CD8-positive, alpha-beta memory T cell (primary cell): ENCODE data around the gene SH2D2A. TPM values are rescaled to one million over a fixed set of nuclear protein-coding genes. Genes with fewer than 3 reads are reported as not detected.
A peak's percentile ranks its signal among the peaks of the same experiment; 100 is the strongest.

ENCODE experiments used
- CTCF ChIA-PET: fragments of 350-600 bp; sonication (Branson Sonifier 250); formaldehyde crosslinking; loops from one replicate; lab custom pipeline; 2021; ENCODE audit warnings: antibody characterized with exemption; lab: Charles Lee
- POLR2A ChIA-PET: fragments of 350-600 bp; sonication (Branson Sonifier 250); formaldehyde crosslinking; loops from one replicate; lab custom pipeline; 2021; ENCODE audit warnings: antibody characterized with exemption; lab: Charles Lee
- DNase-seq, 5 donors: peaks; one replicate each; pipeline versions ENCODE4 v3.0.0 to v3.0.0-alpha.2; 2020 to 2022; ENCODE audit warnings: mixed read lengths in 1 of 5
- H3K27ac ChIP-seq: one replicate; pipeline ENCODE4 v1.7.0; 2013; ENCODE audit warnings: low read depth, mild to moderate bottlenecking, low read length, moderate library complexity
- H3K27me3 ChIP-seq: 2 replicates; pipeline ENCODE4 v1.7.0; 2013; ENCODE audit warnings: low read length, mild to moderate bottlenecking; ENCODE audit not compliant: insufficient read depth, poor library complexity, severe bottlenecking
- H3K36me3 ChIP-seq: 2 replicates; pipeline ENCODE4 v1.7.0; 2013; ENCODE audit warnings: mild to moderate bottlenecking, low read length, moderate library complexity; ENCODE audit not compliant: insufficient read depth
- H3K4me1 ChIP-seq: 2 replicates; pipeline ENCODE4 v1.7.0; 2013; ENCODE audit warnings: mild to moderate bottlenecking, low read length, moderate library complexity; ENCODE audit not compliant: insufficient read depth
- H3K4me3 ChIP-seq: 2 replicates; pipeline ENCODE4 v1.7.0; 2013; ENCODE audit warnings: mild to moderate bottlenecking, low read length
- H3K9me3 ChIP-seq: 2 replicates; pipeline ENCODE4 v1.7.0; 2013; ENCODE audit warnings: mild to moderate bottlenecking, low read length
- H3K27ac Mint-ChIP-seq, 8 donors: one replicate each; pipeline ENCODE4 v1.8.0; 2020 to 2021; ENCODE audit warnings: mixed read lengths in 8 of 8, mild to moderate bottlenecking in 6 of 8, inconsistent platforms in 3 of 8, moderate library complexity in 3 of 8
- H3K27me3 Mint-ChIP-seq, 2 donors: one replicate each; pipeline ENCODE4 v1.8.0; 2020 to 2021; ENCODE audit warnings: mixed read lengths in 2 of 2, mild to moderate bottlenecking in 1 of 2, moderate library complexity in 1 of 2
- H3K36me3 Mint-ChIP-seq, 3 donors: one replicate each; pipeline ENCODE4 v1.8.0; 2020 to 2021; ENCODE audit warnings: mixed read lengths in 3 of 3, inconsistent platforms in 1 of 3, mild to moderate bottlenecking in 1 of 3
- H3K4me1 Mint-ChIP-seq, 3 donors: one replicate each; pipeline ENCODE4 v1.8.0; 2020 to 2021; ENCODE audit warnings: mixed read lengths in 3 of 3, inconsistent platforms in 1 of 3, mild to moderate bottlenecking in 1 of 3
- H3K4me3 Mint-ChIP-seq, 7 donors: one replicate each; pipeline ENCODE4 v1.8.0; 2020 to 2021; ENCODE audit warnings: mixed read lengths in 7 of 7, mild to moderate bottlenecking in 6 of 7, moderate library complexity in 4 of 7, inconsistent platforms in 2 of 7
- H3K9me3 Mint-ChIP-seq, 5 donors: one replicate each; pipeline ENCODE4 v1.8.0; 2020 to 2022; ENCODE audit warnings: mixed read lengths in 5 of 5, mild to moderate bottlenecking in 3 of 5, moderate library complexity in 2 of 5, inconsistent platforms in 1 of 5
- polyA plus RNA-seq: library from polyadenylated mRNA; unstranded; fragments of 300-500 nt; fragmentation: Illumina TruSeq; gene quantifications from one replicate; pipeline ENCODE4 v1.2.3, GENCODE V29; 2021
- total RNA-seq, 2 experiments: library from RNA; stranded (reverse); gene quantifications; one replicate each; pipeline ENCODE4 v1.2.3, GENCODE V29; 2021

SH2D2A gene
- total and polyA plus RNA-seq, 3 experiments from 2014 or later, result 62.1 to 170 (median 163) TPM

DNA sequence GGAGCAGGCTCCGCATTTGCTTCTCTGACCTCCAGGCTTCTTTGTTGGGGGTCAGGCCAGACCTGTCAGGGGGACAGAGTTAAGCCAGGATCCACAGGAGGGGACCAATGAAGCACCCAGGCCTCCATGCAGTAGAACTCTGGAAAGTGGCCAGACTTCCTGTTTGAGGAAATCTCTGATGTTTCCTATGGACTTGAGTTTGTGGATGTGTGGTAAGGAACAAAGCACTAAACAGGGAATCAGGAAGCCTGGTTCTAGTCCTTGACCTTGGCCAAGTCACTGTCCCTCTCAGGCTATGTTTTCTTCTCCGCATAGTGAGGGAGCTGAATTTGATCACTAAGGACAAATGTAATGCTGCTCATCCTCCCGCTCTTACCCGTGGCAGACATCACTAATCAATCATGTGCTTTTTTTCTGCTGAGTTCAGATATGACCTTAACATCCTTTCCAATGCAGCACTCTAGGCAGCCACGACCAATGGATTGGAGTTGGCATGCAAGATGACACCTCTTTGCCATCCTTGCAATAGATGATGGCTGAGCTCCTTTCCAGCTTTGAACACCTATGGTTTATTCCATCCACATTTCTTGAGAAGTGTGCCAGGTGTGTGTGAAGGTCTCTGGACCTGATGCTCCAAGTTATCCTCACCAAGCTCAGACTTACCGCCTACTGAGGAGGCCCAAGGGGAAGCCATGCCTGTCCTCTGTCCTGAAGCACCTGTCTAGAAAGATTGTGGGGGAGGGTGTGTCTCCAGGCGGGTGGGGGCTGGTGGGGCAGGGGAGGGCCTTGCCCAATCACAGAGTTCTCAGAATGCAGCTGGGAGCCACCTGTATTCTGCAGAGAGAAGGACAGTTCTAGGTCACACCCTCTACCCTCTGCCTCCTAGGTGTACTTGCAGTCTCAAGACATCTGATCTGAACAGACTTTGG, 9.9 kb downstream of the SH2D2A start:
- Mint-ChIP-seq H3K9me3 (no peaks in the 10 kb centered on the region), H3K27me3 (no peaks in the 10 kb centered on the region), H3K4me1 (peaks cover 45 to 69% (median 47%) of the 10 kb centered on the region in 3 donors), H3K27ac (peak overlapping the region; percentile 54 to 95 (median 84)), H3K36me3 (peaks cover 9 to 65% (median 13%) of the 10 kb centered on the region in 3 donors), H3K4me3 (peak overlapping the region in 1 of 7 donors; percentile 21)
- DNase-seq, result no peak
- Histone ChIP-seq H3K27me3 (no peaks in the 10 kb centered on the region), H3K4me1 (peaks cover 16% of the 10 kb centered on the region), H3K36me3 (peaks cover 16% of the 10 kb centered on the region), H3K4me3 (no peak overlapping the region), H3K9me3 (no peaks in the 10 kb centered on the region), H3K27ac (no peak overlapping the region)
- ChIA-PET CTCF (interaction anchor here (1.0 to 3.5 kb wide), 5 partner anchors 8 to 80 kb away, joined by 3 to 19 read pairs (median 3); partner anchors contain the start of gene INSRR), POLR2A (interaction anchor here (0.7 kb wide), 1 partner anchor 34 kb away, joined by 3 read pairs; no protein-coding TSS in a partner anchor)

DNA sequence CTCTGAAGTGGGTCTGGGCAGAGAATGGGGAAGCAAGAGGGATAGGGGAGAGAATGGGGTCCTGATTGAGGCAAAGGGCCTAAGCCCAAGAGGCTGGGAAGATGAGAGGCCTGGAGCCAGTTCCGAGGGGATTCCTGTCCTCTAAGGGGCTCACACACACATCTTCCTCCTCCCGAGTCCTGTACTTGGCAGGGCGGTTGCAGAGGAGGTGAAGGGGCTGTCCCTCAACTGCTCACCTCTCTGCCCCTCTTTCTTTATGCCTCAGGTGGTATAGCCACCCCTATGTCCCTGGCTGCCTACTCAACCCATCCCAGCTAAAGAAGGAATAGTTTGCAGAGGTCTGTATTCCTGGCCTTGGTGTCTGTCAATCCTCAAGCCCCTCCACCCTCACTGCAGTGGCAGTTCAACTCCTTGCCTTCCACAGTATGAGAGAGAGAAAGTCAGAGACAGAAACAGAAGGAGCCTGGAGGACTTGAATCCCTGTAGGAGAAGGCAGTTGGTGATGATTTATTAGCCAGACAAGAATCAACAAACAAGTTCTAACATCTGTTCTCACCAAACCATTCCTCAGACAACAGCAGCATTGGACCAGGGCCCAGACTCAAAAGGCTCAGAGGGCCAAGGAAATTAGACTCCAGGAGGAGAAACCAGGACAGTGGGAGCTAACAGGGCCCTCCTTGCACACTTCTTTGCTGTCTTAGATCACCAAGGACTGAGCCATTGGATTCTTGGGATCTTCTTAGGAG, 10.7 kb downstream of the SH2D2A start:
- Histone ChIP-seq H3K27ac (no peak overlapping the region), H3K9me3 (no peaks in the 10 kb centered on the region), H3K36me3 (peaks cover 16% of the 10 kb centered on the region), H3K4me1 (peaks cover 15% of the 10 kb centered on the region), H3K4me3 (no peak overlapping the region), H3K27me3 (no peaks in the 10 kb centered on the region)
- CTCF ChIA-PET, result interaction anchor here (1.0 to 3.5 kb wide), 3 partner anchors 8 to 54 kb away, joined by 3 to 19 read pairs (median 3); partner anchors contain the start of gene INSRR
- H3K9me3 Mint-ChIP-seq, result no peaks in the 10 kb centered on the region
- H3K27ac Mint-ChIP-seq, result peak overlapping the region; percentile 52 to 94 (median 74)
- H3K27me3 Mint-ChIP-seq, result no peaks in the 10 kb centered on the region
- DNase-seq, result no peak
- H3K4me1 Mint-ChIP-seq, result peaks cover 44 to 69% (median 47%) of the 10 kb centered on the region in 3 donors
- POLR2A ChIA-PET, result interaction anchor here (0.6 to 0.7 kb wide), 2 partner anchors 16 to 30 kb away, joined by 3 read pairs; no protein-coding TSS in a partner anchor
- peaks cover under 1 to 64% (median 8%) of the 10 kb centered on the region in 3 donors for H3K36me3 Mint-ChIP-seq
- no peak overlapping the region for H3K4me3 Mint-ChIP-seq

DNA sequence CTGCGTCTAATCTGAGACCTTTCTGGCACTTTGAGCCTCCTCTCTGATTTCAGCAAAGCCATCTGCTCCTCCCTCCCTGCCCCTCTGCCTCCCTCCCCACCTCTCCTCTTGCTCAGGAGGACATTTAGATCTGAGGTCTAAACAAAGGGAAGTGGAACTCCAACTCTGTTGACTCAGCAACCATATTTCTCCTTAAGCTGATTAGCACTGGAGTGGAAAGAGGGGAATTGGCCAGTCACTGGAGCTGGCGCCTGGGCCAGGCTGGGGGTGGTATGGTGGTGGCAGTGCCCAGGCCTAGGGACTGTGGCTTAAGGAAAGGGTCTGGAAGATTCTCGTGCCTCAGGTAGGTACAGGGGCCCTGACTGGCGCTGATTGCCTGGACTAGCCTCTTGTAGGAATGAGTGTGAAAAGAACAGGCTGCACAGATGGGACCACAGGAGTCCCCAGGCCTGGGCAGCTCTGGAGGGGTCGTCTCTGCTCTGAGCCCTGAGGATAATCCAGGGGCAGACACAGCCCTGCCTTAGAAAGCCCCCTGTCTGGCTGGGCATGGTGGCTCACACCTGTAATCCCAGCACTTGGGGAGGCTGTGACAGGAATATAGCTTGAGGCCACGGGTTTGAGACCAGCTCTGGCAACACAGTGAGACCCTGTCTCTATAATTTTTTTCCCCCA, 11.9 kb downstream of the SH2D2A start:
- Mint-ChIP-seq H3K4me3 (no peak overlapping the region), H3K4me1 (peaks cover 47 to 67% (median 53%) of the 10 kb centered on the region in 3 donors), H3K27me3 (no peaks in the 10 kb centered on the region), H3K27ac (peak overlapping the region; percentile 54 to 89 (median 82)), H3K36me3 (peaks cover 0 to 64% (median 10%) of the 10 kb centered on the region in 3 donors), H3K9me3 (no peaks in the 10 kb centered on the region)
- Histone ChIP-seq H3K4me3 (no peak overlapping the region), H3K27me3 (no peaks in the 10 kb centered on the region), H3K9me3 (no peaks in the 10 kb centered on the region), H3K36me3 (peaks cover 20% of the 10 kb centered on the region), H3K4me1 (peaks cover 15% of the 10 kb centered on the region), H3K27ac (peak overlapping the region; percentile 16)
- CTCF ChIA-PET, result interaction anchor here (1.0 kb wide), 2 partner anchors 34 to 56 kb away, joined by 3 to 6 read pairs; partner anchors contain the start of gene NTRK1
- DNase-seq, result no peak
- POLR2A ChIA-PET, result interaction anchor here (1.4 kb wide), 1 partner anchor 56 kb away, joined by 3 read pairs; the partner anchor contains the start of gene NTRK1

DNA sequence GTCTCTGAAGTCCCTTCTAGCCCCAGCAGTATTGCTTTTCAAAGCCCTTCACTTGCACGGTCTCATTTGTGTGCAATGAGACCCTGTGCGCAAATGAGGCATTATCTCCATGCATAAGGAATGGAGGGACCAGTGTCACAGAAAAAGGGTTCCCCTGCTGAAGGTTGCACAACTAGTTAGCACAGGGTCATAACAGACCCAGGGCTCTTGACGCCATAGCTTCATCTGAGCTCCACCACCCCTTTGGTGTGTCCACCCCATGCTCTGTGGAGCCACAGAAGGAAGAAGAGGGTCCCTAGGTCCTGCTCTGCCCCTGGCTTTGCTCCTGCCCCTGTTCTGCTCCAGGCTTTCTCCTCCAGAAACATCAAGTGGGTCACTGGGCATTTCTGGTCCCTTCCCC, 12.6 kb downstream of the SH2D2A start:
- peaks cover 44 to 65% (median 53%) of the 10 kb centered on the region in 3 donors for H3K4me1 Mint-ChIP-seq
- H3K27ac Mint-ChIP-seq, result peak overlapping the region; percentile 54 to 89 (median 82)
- CTCF ChIA-PET, result no interaction called here
- H3K27me3 Mint-ChIP-seq, result no peaks in the 10 kb centered on the region
- H3K36me3 ChIP-seq, result peaks cover 20% of the 10 kb centered on the region
- no peaks in the 10 kb centered on the region for H3K9me3 Mint-ChIP-seq
- POLR2A ChIA-PET, result interaction anchor here (1.4 kb wide), 1 partner anchor 57 kb away, joined by 3 read pairs; the partner anchor contains the start of gene NTRK1
- H3K4me3 ChIP-seq, result no peak overlapping the region
- peaks cover 0 to 64% (median 10%) of the 10 kb centered on the region in 3 donors for H3K36me3 Mint-ChIP-seq
- H3K27me3 ChIP-seq, result no peaks in the 10 kb centered on the region
- peaks cover 15% of the 10 kb centered on the region for H3K4me1 ChIP-seq
- DNase-seq, result no peak
- no peaks in the 10 kb centered on the region for H3K9me3 ChIP-seq
- peak overlapping the region in 1 of 7 donors; percentile 26 for H3K4me3 Mint-ChIP-seq
- H3K27ac ChIP-seq, result no peak overlapping the region

DNA sequence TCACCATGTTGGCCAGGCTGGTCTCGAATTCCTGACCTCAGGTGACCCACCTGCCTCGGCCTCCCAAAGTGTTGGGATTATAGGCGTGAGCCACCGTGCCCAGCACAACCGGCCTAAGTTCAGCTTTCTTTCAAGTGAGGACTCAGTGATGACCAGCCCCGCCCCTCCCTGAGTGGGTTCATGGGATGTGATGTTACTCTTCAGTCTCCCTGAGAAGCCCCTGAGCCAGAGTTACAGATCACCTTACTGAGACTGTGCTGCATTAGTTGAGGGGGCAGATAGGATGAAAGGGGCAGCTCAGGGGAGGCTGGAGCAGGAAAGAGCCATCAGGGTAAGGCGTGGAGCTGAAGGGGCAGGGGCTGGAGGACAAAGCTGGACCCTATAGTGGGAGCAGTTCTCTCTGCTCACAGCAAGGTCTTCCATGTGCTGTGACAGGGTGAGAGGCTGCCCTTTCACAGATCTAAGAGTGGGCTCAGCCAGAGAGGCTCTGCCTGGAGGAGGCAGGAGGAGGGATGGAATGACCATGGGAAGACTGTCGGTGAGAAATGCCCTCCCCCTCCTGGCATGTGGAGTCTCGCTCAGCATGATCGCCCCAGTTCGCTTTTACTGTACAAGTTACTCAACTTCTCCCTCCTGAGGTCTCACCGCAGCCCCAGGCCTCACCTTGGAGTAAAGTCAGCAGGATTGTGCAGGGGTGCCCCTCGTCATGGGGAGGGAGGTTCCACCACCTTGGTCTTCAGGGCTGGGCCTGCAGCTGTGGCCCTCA, 13.4 kb downstream of the SH2D2A start:
- no peaks in the 10 kb centered on the region for H3K9me3 ChIP-seq
- ChIA-PET CTCF (interaction anchor here (0.7 to 9.5 kb wide), 3 partner anchors 35 to 77 kb away, joined by 3 to 146 read pairs (median 4); partner anchors contain the start of genes INSRR and NTRK1), POLR2A (interaction anchor here (1.0 to 1.4 kb wide), 2 partner anchors 13 to 57 kb away, joined by 3 read pairs; partner anchors contain the start of genes NTRK1 and SH2D2A)
- no peaks in the 10 kb centered on the region for H3K9me3 Mint-ChIP-seq
- H3K27me3 ChIP-seq, result no peaks in the 10 kb centered on the region
- no peak overlapping the region for H3K4me3 ChIP-seq
- no peak overlapping the region for H3K27ac ChIP-seq
- peak overlapping the region in 1 of 7 donors; percentile 79 for H3K4me3 Mint-ChIP-seq
- peaks cover 0 to 61% (median 10%) of the 10 kb centered on the region in 3 donors for H3K36me3 Mint-ChIP-seq
- peaks cover 38 to 57% (median 45%) of the 10 kb centered on the region in 3 donors for H3K4me1 Mint-ChIP-seq
- H3K27ac Mint-ChIP-seq, result peak overlapping the region; percentile 35 to 87 (median 78)
- peaks cover 28% of the 10 kb centered on the region for H3K36me3 ChIP-seq
- DNase-seq, result no peak
- no peaks in the 10 kb centered on the region for H3K27me3 Mint-ChIP-seq
- peaks cover 11% of the 10 kb centered on the region for H3K4me1 ChIP-seq

DNA sequence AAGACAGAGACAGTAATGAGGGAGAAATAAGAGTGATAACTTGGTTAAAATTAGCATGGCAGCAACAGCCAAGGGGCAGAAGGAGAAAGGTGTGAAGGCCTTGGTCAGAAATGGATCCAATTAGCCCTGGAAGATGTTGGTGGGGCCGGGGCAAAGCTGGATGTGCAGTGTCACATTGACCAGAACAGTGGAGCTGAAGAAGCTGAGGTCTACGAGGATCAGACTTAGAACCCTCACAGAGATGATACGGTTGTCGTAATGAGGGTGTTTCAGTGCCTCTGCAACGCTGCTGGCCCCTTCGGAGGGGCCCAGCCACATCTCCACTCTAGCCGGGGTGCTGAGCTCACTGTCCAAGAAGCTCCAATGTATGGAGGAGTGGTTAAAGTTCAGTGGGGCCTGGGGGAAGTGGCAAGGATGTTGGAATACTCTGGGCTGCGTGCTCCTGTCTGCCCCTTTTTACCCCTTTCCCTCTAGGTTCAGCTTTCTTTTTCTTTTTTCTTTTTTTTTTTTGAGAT, 14.2 kb downstream of the SH2D2A start:
- H3K4me3 ChIP-seq, result no peak overlapping the region
- H3K27ac ChIP-seq, result no peak overlapping the region
- ChIA-PET POLR2A (interaction anchor here (1.0 to 1.7 kb wide), 2 partner anchors 14 to 58 kb away, joined by 3 read pairs; partner anchors contain the start of gene SH2D2A), CTCF (interaction anchor here (0.7 to 9.5 kb wide), 4 partner anchors 14 to 76 kb away, joined by 3 to 146 read pairs (median 4); partner anchors contain the start of genes INSRR, NTRK1 and SH2D2A)
- H3K27ac Mint-ChIP-seq, result peak overlapping the region; percentile 39 to 87 (median 80)
- no peak for DNase-seq
- H3K4me1 ChIP-seq, result peaks cover 3% of the 10 kb centered on the region
- no peaks in the 10 kb centered on the region for H3K27me3 Mint-ChIP-seq
- peak overlapping the region in 2 of 7 donors; percentile 4 to 54 for H3K4me3 Mint-ChIP-seq
- peaks cover 30 to 49% (median 38%) of the 10 kb centered on the region in 3 donors for H3K4me1 Mint-ChIP-seq
- peaks cover 36% of the 10 kb centered on the region for H3K36me3 ChIP-seq
- peaks cover under 1 to 60% (median 10%) of the 10 kb centered on the region in 3 donors for H3K36me3 Mint-ChIP-seq
- H3K27me3 ChIP-seq, result no peaks in the 10 kb centered on the region
- H3K9me3 ChIP-seq, result no peaks in the 10 kb centered on the region
- H3K9me3 Mint-ChIP-seq, result no peaks in the 10 kb centered on the region
